NK-92 (cell line): Measurements from ENCODE around the gene ANKFY1.
"Not testable (repeated sequence)": the region's sequence is repeated elsewhere in the genome, so short reads cannot be mapped to it uniquely, and the experiment has no call there.

Source experiments
- DNase-seq: peaks from one replicate; lab custom pipeline; 2025; ENCODE audit not compliant: unreplicated experiment; lab: John Stamatoyannopoulos, UW

ANKFY1 gene

GRCh38 chr17:4258867-4259266, 4.9 kb downstream of the ANKFY1 start:
- DNase-seq, result no peak

- DNase-seq, result no peak
Observed at GRCh38 chr17:4256952-4257351, 6.8 kb downstream of the ANKFY1 start.

GRCh38 chr17:4255271-4255670, 8.5 kb downstream of the ANKFY1 start:
- DNase-seq, result not testable (repeated sequence)

GRCh38 chr17:4250887-4251286, 12.9 kb downstream of the ANKFY1 start:
- DNase-seq, result no peak

- no peak for DNase-seq
Observed at GRCh38 chr17:4249452-4250029, 14.2 kb downstream of the ANKFY1 start.

- no peak for DNase-seq
Observed at GRCh38 chr17:4248504-4249277, 15.1 kb downstream of the ANKFY1 start.

GRCh38 chr17:4247971-4248388, 15.8 kb downstream of the ANKFY1 start:
- DNase-seq, result no peak

- no peak for DNase-seq
Observed at GRCh38 chr17:4247361-4247970, 16.3 kb downstream of the ANKFY1 start.

GRCh38 chr17:4246674-4247073, 17.1 kb downstream of the ANKFY1 start:
- no peak for DNase-seq

GRCh38 chr17:4241535-4241934, 22.2 kb downstream of the ANKFY1 start:
- no peak for DNase-seq

GRCh38 chr17:4236456-4236855, 27.3 kb downstream of the ANKFY1 start:
- no peak for DNase-seq

- DNase-seq, result no peak
Observed at GRCh38 chr17:4235372-4236279, 28.2 kb downstream of the ANKFY1 start.

GRCh38 chr17:4234401-4234800, 29.4 kb downstream of the ANKFY1 start:
- DNase-seq, result no peak

- no peak for DNase-seq
Observed at GRCh38 chr17:4233668-4234258, 30.0 kb downstream of the ANKFY1 start.

- DNase-seq, result no peak
Observed at GRCh38 chr17:4232168-4232813, 31.5 kb downstream of the ANKFY1 start.

- DNase-seq, result no peak
Observed at GRCh38 chr17:4229627-4230541, 33.9 kb downstream of the ANKFY1 start.

GRCh38 chr17:4221899-4222659, 41.7 kb downstream of the ANKFY1 start:
- no peak for DNase-seq

GRCh38 chr17:4221163-4221562, 42.6 kb downstream of the ANKFY1 start:
- no peak for DNase-seq

- no peak for DNase-seq
Observed at GRCh38 chr17:4220655-4221054, 43.1 kb downstream of the ANKFY1 start.
